Adrenal gland (tissue), 5 donors: Measurements from ENCODE around the gene MAT1A.

Experiments
- CTCF ChIP-seq, 6 experiments: fragments of 450-650 bp in 4 of 6; fragments of 200-600 bp in 2 of 6; sonication (generic) in 1 of 6; IDR thresholded peaks; 1 replicate in 5 of 6; 2 replicates in 1 of 6; pipeline versions ENCODE4 v1.5.1 to v1.8.0; 2016 to 2021; ENCODE audit warnings: antibody characterized with exemption in 6 of 6, mild to moderate bottlenecking in 2 of 6, moderate library complexity in 1 of 6
- POLR2A ChIP-seq, 2 donors: fragments of 450-650 bp; IDR thresholded peaks; one replicate each; pipeline ENCODE4 v1.6.1; 2017; ENCODE audit warnings: antibody characterized with exemption in 2 of 2, mild to moderate bottlenecking in 2 of 2, moderate library complexity in 1 of 2
- donor health status: DM: no; HTN: no; CAD: no.

GRCh38 chr10:80266513-80266863 lies 23.0 kb downstream of the MAT1A start:
- TF ChIP-seq CTCF (IDR thresholded peaks at IDR 0.05): no peak
- TF ChIP-seq POLR2A (IDR thresholded peaks at IDR 0.05): no peak
